DMS79 (cell line): ENCODE measurements around the gene ANGEL1.

Experiments
- DNase-seq: peaks from one replicate; lab custom pipeline; 2025; lab: John Stamatoyannopoulos, UW

The ANGEL1 gene

GRCh38 chr14:76779221-76780057 lies 33.2 kb downstream of the ANGEL1 start:
- DNase-seq: no peak

- DNase-seq: no peak
Observed at GRCh38 chr14:76778546-76779215, 34.0 kb downstream of the ANGEL1 start.

- DNase-seq: no peak
Observed at GRCh38 chr14:76777721-76778120, 35.0 kb downstream of the ANGEL1 start.

- no peak for DNase-seq
Observed at GRCh38 chr14:76776428-76777251, 36.0 kb downstream of the ANGEL1 start.

GRCh38 chr14:76775695-76776427 lies 36.8 kb downstream of the ANGEL1 start:
- no peak for DNase-seq

GRCh38 chr14:76774821-76775694 lies 37.6 kb downstream of the ANGEL1 start:
- no peak for DNase-seq

- no peak for DNase-seq
Observed at GRCh38 chr14:76773956-76774820, 38.5 kb downstream of the ANGEL1 start.

GRCh38 chr14:76773188-76773885 lies 39.3 kb downstream of the ANGEL1 start:
- no peak for DNase-seq

GRCh38 chr14:76772300-76773187 lies 40.1 kb downstream of the ANGEL1 start:
- no peak for DNase-seq

GRCh38 chr14:76771437-76771980 lies 41.2 kb downstream of the ANGEL1 start:
- DNase-seq: no peak

GRCh38 chr14:76770521-76771436 lies 41.9 kb downstream of the ANGEL1 start:
- DNase-seq: peak; percentile 60

GRCh38 chr14:76769636-76770292 lies 42.9 kb downstream of the ANGEL1 start:
- DNase-seq: no peak

- DNase-seq: no peak
Observed at GRCh38 chr14:76768671-76769500, 43.8 kb downstream of the ANGEL1 start.

- no peak for DNase-seq
Observed at GRCh38 chr14:76767681-76768656, 44.7 kb downstream of the ANGEL1 start.
